Lower leg skin (tissue), 4 donors: ENCODE measurements around the gene MED9. TPM values are rescaled to one million over a fixed set of nuclear protein-coding genes. Genes with fewer than 3 reads are reported as not detected.
A peak's percentile ranks its signal among the peaks of the same experiment; 100 is the strongest.

Source experiments
- DNase-seq, 2 donors: peaks; one replicate each; pipeline ENCODE4 v3.0.0-alpha.2; 2019; ENCODE audit warnings: low spot score in 2 of 2
- H3K4me3 ChIP-seq: fragments of 200-600 bp; sonication (generic); 2 replicates; pipeline ENCODE4 v1.5.1; 2017; ENCODE audit warnings: mild to moderate bottlenecking, low read depth; ENCODE audit not compliant: poor library complexity, severe bottlenecking
- CTCF ChIP-seq, 3 donors: fragments of 450-650 bp; IDR thresholded peaks; one replicate each; pipeline ENCODE4 v1.5.1; 2016; ENCODE audit warnings: antibody characterized with exemption in 3 of 3, mild to moderate bottlenecking in 3 of 3, moderate library complexity in 2 of 3
- POLR2A ChIP-seq, 2 donors: fragments of 450-650 bp; IDR thresholded peaks; one replicate each; pipeline ENCODE4 v1.6.1; 2016 to 2017; ENCODE audit warnings: antibody characterized with exemption in 2 of 2, mild to moderate bottlenecking in 1 of 2, moderate library complexity in 1 of 2
- WGBS, 2 donors: methylation state at CpG; one replicate each; pipeline ENCODE4 v1.1.5; 2018; 5-methylcytosine and 5-hydroxymethylcytosine counted together
- intact Hi-C: fragments of 100-400 bp; cut with DNase I; formaldehyde crosslinking; loops from one replicate; pipeline ENCODE4 v1.15.0; 2023; ENCODE audit warnings: low total_unique reads
- total RNA-seq, 4 donors: library from RNA; depleted of rRNA; stranded (reverse); fragments of >200 nt; gene quantifications; one replicate each; pipeline ENCODE4 v1.1.0, GENCODE V29; 2016

The MED9 gene
- total RNA-seq, 4 donors from 2014 or later: 14.8 to 29.3 (median 24.2) TPM

- intact Hi-C loops: no loop called here
- H3K4me3 ChIP-seq: no peak overlapping the region
- DNase-seq: no peak
- WGBS, 2 donors: 92 to 93% methylated on average over 4 of the region's 4 CpGs
- TF ChIP-seq CTCF (IDR thresholded peaks at IDR 0.05): no peak
- no peak for TF ChIP-seq POLR2A (IDR thresholded peaks at IDR 0.05)
Observed at GRCh38 chr17:17531156-17531555, 54.4 kb downstream of the MED9 start.

- intact Hi-C loops: no loop called here
- no peak overlapping the region for H3K4me3 ChIP-seq
- no peak for DNase-seq
- 86 to 92% methylated on average over 1 of the region's 1 CpG for WGBS, 2 donors
- TF ChIP-seq CTCF (IDR thresholded peaks at IDR 0.05) (no peak), POLR2A (IDR thresholded peaks at IDR 0.05) (no peak)
Observed at GRCh38 chr17:17532991-17533390, 56.2 kb downstream of the MED9 start.

GRCh38 chr17:17533901-17534441 lies 57.2 kb downstream of the MED9 start:
- intact Hi-C loops: no loop called here
- 86 to 90% methylated on average over 3 of the region's 3 CpGs for WGBS, 2 donors
- no peak for DNase-seq
- TF ChIP-seq POLR2A (IDR thresholded peaks at IDR 0.05): no peak
- TF ChIP-seq CTCF (IDR thresholded peaks at IDR 0.05): peak in 1 of 3 donors; percentile 99
- H3K4me3 ChIP-seq: no peak overlapping the region

GRCh38 chr17:17535957-17536356 lies 59.2 kb downstream of the MED9 start:
- TF ChIP-seq CTCF (IDR thresholded peaks at IDR 0.05): no peak
- no peak for TF ChIP-seq POLR2A (IDR thresholded peaks at IDR 0.05)
- H3K4me3 ChIP-seq: no peak overlapping the region
- DNase-seq: no peak
- 51 to 53% methylated on average over 5 to 7 of the region's 7 CpGs for WGBS, 2 donors
- intact Hi-C loops: no loop called here

GRCh38 chr17:17536702-17537101 lies 59.9 kb downstream of the MED9 start:
- no peak overlapping the region for H3K4me3 ChIP-seq
- intact Hi-C loops: no loop called here
- TF ChIP-seq CTCF (IDR thresholded peaks at IDR 0.05) (no peak), POLR2A (IDR thresholded peaks at IDR 0.05) (no peak)
- no peak for DNase-seq
- WGBS, 2 donors: 94 to 100% methylated on average over 5 to 14 of the region's 15 CpGs
